ENCODE results near the gene GLRX3. TPM values are rescaled to one million over a fixed set of nuclear protein-coding genes. Genes with fewer than 3 reads are reported as not detected.

GLRX3 gene
- total and polyA plus RNA-seq, 2 of the 13 experiments (the other 11 are each of a cell fraction or from before 2014, with no cell fraction given) = 91.4 to 135 TPM

GRCh38 chr10:130190055-130190736 is 54.0 kb downstream of the GLRX3 start (continued):
- TF ChIP-seq ZBTB10 (CRISPR knock-in tag; IDR thresholded peaks at IDR 0.05; ENCODE audit: borderline replicate concordance) = no peak
- TF ChIP-seq MED8 (CRISPR knock-in tag; IDR thresholded peaks at IDR 0.05; ENCODE audit: insufficient replicate concordance) = no peak
- no peak; the same call in 1 of the 2 replicates for TF ChIP-seq ZFP36L1 (CRISPR knock-in tag; IDR thresholded peaks at IDR 0.05)
- TF ChIP-seq ZNF567 (CRISPR knock-in tag; IDR thresholded peaks at IDR 0.05; ENCODE audit: borderline replicate concordance) = peak; percentile 54; the same call in 1 of the 2 replicates
- no peak for TF ChIP-seq ZNF282 (IDR thresholded peaks at IDR 0.05; ENCODE audit: partially characterized antibody)
- TF ChIP-seq ZNF343 (CRISPR knock-in tag; IDR thresholded peaks at IDR 0.05) = peak; percentile 30; the same call in 1 of the 2 replicates
- peak; percentile 42; the same call in 1 of the 2 replicates for TF ChIP-seq ZNF143 (CRISPR knock-in tag; IDR thresholded peaks at IDR 0.05)
- no peak for TF ChIP-seq ZNF24 (IDR thresholded peaks at IDR 0.05)
- TF ChIP-seq ZNF34 (CRISPR knock-in tag; IDR thresholded peaks at IDR 0.05; ENCODE audit: borderline replicate concordance) = no peak
- TF ChIP-seq ZBED4 (CRISPR knock-in tag; IDR thresholded peaks at IDR 0.05; ENCODE audit: borderline replicate concordance) = peak; percentile 58
- TF ChIP-seq NPAS2 (CRISPR knock-in tag; IDR thresholded peaks at IDR 0.05; ENCODE audit: borderline replicate concordance) = no peak
- TF ChIP-seq ZSCAN5A (CRISPR knock-in tag; IDR thresholded peaks at IDR 0.05; ENCODE audit: borderline replicate concordance) = 0 out of 2 replicates have a peak, but pooled peaks have one; percentile 38
- no peak for TF ChIP-seq ZSCAN22 (CRISPR knock-in tag; IDR thresholded peaks at IDR 0.05)
- no peak for TF ChIP-seq ZFP82 (CRISPR knock-in tag; IDR thresholded peaks at IDR 0.05; ENCODE audit: borderline replicate concordance)
- TF ChIP-seq GFI1 (CRISPR knock-in tag; IDR thresholded peaks at IDR 0.05; ENCODE audit: borderline replicate concordance) = no peak
- no peak; the same call in 1 of the 2 replicates for TF ChIP-seq ZBTB43 (CRISPR knock-in tag; conservative IDR thresholded peaks at IDR 0.05)
- no peak for TF ChIP-seq MIER2 (CRISPR knock-in tag; IDR thresholded peaks at IDR 0.05)
- no peak for TF ChIP-seq HNF4G (IDR thresholded peaks at IDR 0.05; ENCODE audit: borderline replicate concordance, low read depth, low read length)
- no peak for TF ChIP-seq HNF4G (CRISPR knock-in tag; IDR thresholded peaks at IDR 0.05; ENCODE audit: borderline replicate concordance, low read depth)
- TF ChIP-seq SYNCRIP (IDR thresholded peaks at IDR 0.05; ENCODE audit: insufficient read depth, low read depth, low read length) = no peak

Measured in HepG2 (cell line).